H1 (cell line): ENCODE data around the gene NOC2L. TPM values are rescaled to one million over a fixed set of nuclear protein-coding genes. Genes with fewer than 3 reads are reported as not detected.

Experiments used
- CTCF ChIA-PET: fragments of 300-600 bp; sonication (Branson Sonifier 250); formaldehyde crosslinking; loops from one replicate; lab custom pipeline; 2021; ENCODE audit not compliant: partially characterized antibody; lab: Charles Lee
- POLR2A ChIA-PET: fragments of 300-600 bp; sonication (Branson Sonifier 250); formaldehyde crosslinking; loops from one replicate; lab custom pipeline; 2021; ENCODE audit warnings: inconsistent platforms; ENCODE audit not compliant: partially characterized antibody; lab: Charles Lee
- DNase-seq, 2 experiments: peaks; one replicate each; pipeline versions ENCODE4 v3.0.0 to v3.0.0-alpha.2; 2010 to 2022; ENCODE audit warnings: low spot score in 2 of 2, low read depth in 1 of 2, mixed read lengths in 1 of 2
- FAIRE-seq: peaks from 2 replicates; lab custom pipeline; 2011; peaks lifted over from hg19 to GRCh38; lab: Jason Lieb, UNC
- H2AFZ ChIP-seq: 2 replicates; pipeline ENCODE4 v1.8.1; 2012; ENCODE audit warnings: low read length, inconsistent platforms
- H2AK5ac ChIP-seq: 2 replicates; pipeline ENCODE4 v1.6.1; 2013; ENCODE audit warnings: low read depth, low read length
- H2BK120ac ChIP-seq: replicated peaks from 2 replicates; pipeline ENCODE3; 2013; ENCODE audit warnings: low read depth, low read length, inconsistent platforms
- H2BK12ac ChIP-seq: 2 replicates; pipeline ENCODE4 v1.6.1; 2013; ENCODE audit warnings: low read depth, low read length
- H2BK15ac ChIP-seq: 2 replicates; pipeline ENCODE4 v1.6.1; 2013; ENCODE audit warnings: low read length
- H2BK20ac ChIP-seq: 2 replicates; pipeline ENCODE4 v1.6.1; 2013; ENCODE audit warnings: low read length
- H2BK5ac ChIP-seq: 2 replicates; pipeline ENCODE4 v1.6.1; 2013; ENCODE audit warnings: low read depth, low read length
- H3K14ac ChIP-seq: 2 replicates; pipeline ENCODE4 v1.6.1; 2013; ENCODE audit warnings: inconsistent platforms; ENCODE audit not compliant: insufficient read length
- H3K18ac ChIP-seq: 2 replicates; pipeline ENCODE4 v1.6.1; 2013; ENCODE audit warnings: low read length; ENCODE audit errors: extremely low read depth
- H3K23ac ChIP-seq: 2 replicates; pipeline ENCODE4 v1.6.1; 2013; ENCODE audit warnings: inconsistent platforms; ENCODE audit not compliant: insufficient read length
- H3K23me2 ChIP-seq: 2 replicates; pipeline ENCODE4 v1.6.1; 2013; ENCODE audit warnings: low read depth, low read length
- H3K27ac ChIP-seq: 2 replicates; pipeline ENCODE4 v1.6.1; 2011; ENCODE audit warnings: low read depth, low read length, inconsistent platforms
- H3K27me3 ChIP-seq, 4 experiments: replicated peaks in 1 of 4; 1 replicate in 1 of 4; 2 replicates in 3 of 4; pipeline versions ENCODE4 v1.6.1 to v1.8.1; 2011 to 2013; ENCODE audit warnings: low read length in 3 of 4, mild to moderate bottlenecking in 3 of 4, inconsistent platforms in 2 of 4, mixed read lengths in 2 of 4, moderate library complexity in 1 of 4; ENCODE audit not compliant: control insufficient read depth in 3 of 4, insufficient read depth in 3 of 4; ENCODE audit errors: extremely low read depth in 1 of 4
- H3K36me3 ChIP-seq, 4 experiments: 2 replicates each; pipeline versions ENCODE4 v1.6.1 to v1.8.1; 2011 to 2013; ENCODE audit warnings: mild to moderate bottlenecking in 4 of 4, low read length in 3 of 4, moderate library complexity in 2 of 4, control low read depth in 1 of 4, inconsistent platforms in 1 of 4; ENCODE audit not compliant: insufficient read depth in 4 of 4, control insufficient read depth in 2 of 4
- H3K4ac ChIP-seq: replicated peaks from 2 replicates; pipeline ENCODE3; 2013; ENCODE audit warnings: low read length, low read depth, mixed read lengths, inconsistent platforms; ENCODE audit not compliant: insufficient read length
- H3K4me1 ChIP-seq, 4 experiments: replicated peaks in 1 of 4; 1 replicate in 1 of 4; 2 replicates in 3 of 4; pipeline versions ENCODE4 v1.6.1 to v1.8.1; 2011 to 2013; ENCODE audit warnings: low read length in 3 of 4, inconsistent platforms in 2 of 4, mixed read lengths in 1 of 4; ENCODE audit not compliant: insufficient read depth in 4 of 4, control insufficient read depth in 3 of 4
- H3K4me2 ChIP-seq, 2 experiments: 2 replicates each; pipeline versions ENCODE4 v1.6.1 to v1.8.1; 2011 to 2013; ENCODE audit warnings: low read depth in 2 of 2, low read length in 2 of 2, control low read depth in 1 of 2, inconsistent platforms in 1 of 2, mild to moderate bottlenecking in 1 of 2; ENCODE audit not compliant: insufficient read depth in 1 of 2
- H3K4me3 ChIP-seq, 4 experiments: fragments of 200-600, 300-600 bp in 1 of 4; sonication (generic), shearing (Covaris generic), sonication (Bioruptor Twin) in 1 of 4; 2 replicates each; pipeline versions ENCODE4 v1.5.1 to v1.8.1; 2011 to 2016; ENCODE audit warnings: low read length in 4 of 4, low read depth in 3 of 4, control low read depth in 2 of 4, inconsistent platforms in 2 of 4, mild to moderate bottlenecking in 2 of 4, mixed read lengths in 1 of 4, moderate library complexity in 1 of 4; ENCODE audit not compliant: insufficient read depth in 2 of 4; ENCODE audit errors: extremely low read depth in 1 of 4
- H3K56ac ChIP-seq: replicated peaks from 2 replicates; pipeline ENCODE3; 2013; ENCODE audit warnings: low read depth, mild to moderate bottlenecking, mixed read lengths, low read length, inconsistent platforms; ENCODE audit not compliant: insufficient read length
- H3K79me1 ChIP-seq: 2 replicates; pipeline ENCODE4 v1.6.1; 2013; ENCODE audit warnings: low read depth, low read length, control low read depth
- H3K79me2 ChIP-seq, 2 experiments: 2 replicates each; pipeline versions ENCODE4 v1.6.1 to v1.8.1; 2012 to 2013; ENCODE audit warnings: low read length in 2 of 2, mild to moderate bottlenecking in 2 of 2, inconsistent platforms in 1 of 2; ENCODE audit not compliant: insufficient read depth in 2 of 2, control insufficient read depth in 1 of 2
- H3K9ac ChIP-seq, 4 experiments: replicated peaks in 1 of 4; 1 replicate in 1 of 4; 2 replicates in 3 of 4; pipeline versions ENCODE4 v1.6.1 to v1.8.1; 2011 to 2013; ENCODE audit warnings: low read depth in 3 of 4, low read length in 3 of 4, control low read depth in 2 of 4, mild to moderate bottlenecking in 2 of 4, moderate library complexity in 2 of 4, inconsistent platforms in 1 of 4; ENCODE audit errors: extremely low read depth in 1 of 4
- H3K9me3 ChIP-seq, 2 experiments: 2 replicates each; pipeline versions ENCODE4 v1.6.1 to v1.8.1; 2012 to 2013; ENCODE audit warnings: mild to moderate bottlenecking in 2 of 2, moderate library complexity in 2 of 2, control low read depth in 1 of 2, inconsistent platforms in 1 of 2, low read depth in 1 of 2, low read length in 1 of 2, mixed read lengths in 1 of 2; ENCODE audit not compliant: insufficient read depth in 2 of 2
- H4K20me1 ChIP-seq, 2 experiments: replicated peaks in 1 of 2; 2 replicates each; pipeline versions ENCODE3 to v1.8.1; 2011 to 2013; ENCODE audit warnings: inconsistent platforms in 2 of 2, low read length in 2 of 2, mild to moderate bottlenecking in 1 of 2; ENCODE audit not compliant: insufficient read depth in 2 of 2, control insufficient read depth in 1 of 2
- H4K5ac ChIP-seq: 2 replicates; pipeline ENCODE4 v1.6.1; 2013; ENCODE audit warnings: low read length, low read depth, mixed read lengths, inconsistent platforms; ENCODE audit not compliant: insufficient read length
- H4K8ac ChIP-seq: 2 replicates; pipeline ENCODE4 v1.8.0; 2013; ENCODE audit warnings: mild to moderate bottlenecking, moderate library complexity, low read length, inconsistent platforms; ENCODE audit not compliant: insufficient read depth; ENCODE audit errors: extremely low read depth
- H4K91ac ChIP-seq: replicated peaks from 2 replicates; pipeline ENCODE3; 2013; ENCODE audit warnings: low read length, mixed read lengths, inconsistent platforms; ENCODE audit not compliant: insufficient read length
- CBX5 ChIP-seq: fragments of 300-800, 300-1000 bp; sonication (generic); IDR thresholded peaks from 2 replicates; pipeline ENCODE4 v1.7.1; 2016; ENCODE audit warnings: antibody characterized with exemption, low read length, low read depth
- CHD1 ChIP-seq: IDR thresholded peaks from 2 replicates; pipeline ENCODE4 v1.6.1; 2012; ENCODE audit warnings: low read depth, low read length, improper control_type of control experiment
- EZH2 ChIP-seq: fragments of 200-600 bp; sonication (generic); IDR thresholded peaks from 2 replicates; pipeline ENCODE4 v1.7.1; 2012; ENCODE audit warnings: low read depth, mild to moderate bottlenecking, moderate library complexity, low read length, inconsistent platforms; ENCODE audit not compliant: severe bottlenecking
- HDAC2 ChIP-seq, 2 experiments: fragments of 300-600 bp in 1 of 2; sonication (generic) in 1 of 2; IDR thresholded peaks; 2 replicates each; pipeline ENCODE4 v1.6.1; 2011 to 2012; ENCODE audit warnings: low read depth in 2 of 2, low read length in 2 of 2, mild to moderate bottlenecking in 2 of 2, moderate library complexity in 2 of 2, borderline replicate concordance in 1 of 2, inconsistent platforms in 1 of 2
- HDAC6 ChIP-seq: IDR thresholded peaks from one replicate; pipeline ENCODE4 v1.7.1; 2012; ENCODE audit warnings: low read depth, mild to moderate bottlenecking, inconsistent platforms, low read length, moderate library complexity
- NANOG ChIP-seq: IDR thresholded peaks from 2 replicates; pipeline ENCODE4 v1.6.1; 2011; ENCODE audit warnings: low read length, low read depth, mild to moderate bottlenecking, inconsistent platforms; ENCODE audit not compliant: insufficient read depth, poor library complexity, severe bottlenecking
- POU5F1 ChIP-seq: IDR thresholded peaks from 2 replicates; pipeline ENCODE4 v1.6.1; 2011; ENCODE audit warnings: low read depth, mild to moderate bottlenecking, low read length, moderate library complexity
- RNF2 ChIP-seq: fragments of 200-900, 300-1000 bp; sonication (generic); IDR thresholded peaks from 2 replicates; pipeline ENCODE4 v1.7.1; 2016; ENCODE audit warnings: borderline replicate concordance, low read depth, mild to moderate bottlenecking, antibody characterized with exemption, low read length; ENCODE audit not compliant: poor library complexity, severe bottlenecking; ENCODE audit errors: missing control alignments
- SIX5 ChIP-seq: IDR thresholded peaks from 2 replicates; pipeline ENCODE4 v1.6.1; 2011; ENCODE audit warnings: mild to moderate bottlenecking, low read depth, low read length
- TBP ChIP-seq: IDR thresholded peaks from 2 replicates; pipeline ENCODE4 v1.6.1; 2011; ENCODE audit warnings: low read depth, low read length, improper control_type of control experiment
- TCF12 ChIP-seq: IDR thresholded peaks from 2 replicates; pipeline ENCODE4 v1.6.1; 2011; ENCODE audit warnings: low read depth, mild to moderate bottlenecking, low read length
- YY1 ChIP-seq: IDR thresholded peaks from 2 replicates; pipeline ENCODE4 v1.6.1; 2011; ENCODE audit warnings: low read depth, mild to moderate bottlenecking, low read length
- WGBS, 2 experiments: shearing (Covaris generic) in 1 of 2; methylation state at CpG; one replicate each; pipeline versions ENCODE4 v1.1.6 to v1.1.7; 2013 to 2015; ENCODE audit warnings: low lambda C conversion rate in 2 of 2, mixed read lengths in 2 of 2, inconsistent platforms in 1 of 2, low coverage in 1 of 2, missing lambda C conversion rate in 1 of 2; ENCODE audit not compliant: insufficient replicate concordance in 2 of 2, insufficient coverage in 1 of 2, insufficient read length in 1 of 2; ENCODE audit errors: extremely low coverage in 1 of 2, missing lambda C conversion rate in 1 of 2; 5-methylcytosine and 5-hydroxymethylcytosine counted together
- polyA plus RNA-seq, 7 experiments: library from polyadenylated mRNA; depleted of rRNA in 3 of 7; stranded (reverse) in 5 of 7; unstranded in 2 of 7; fragments of >200 nt in 5 of 7; fragments of 200-250 nt in 2 of 7; gene quantifications; 1 replicate in 5 of 7; 2 replicates in 1 of 7; 4 replicates in 1 of 7; pipeline versions ENCODE4 v1.2.1 to v1.2.3, GENCODE V29; 2011 to 2013; ENCODE audit warnings: missing spikeins in 2 of 7, mixed read lengths in 2 of 7
- total RNA-seq: library from RNA; stranded (reverse); fragmentation: NEBNext Ultra II Directional; extraction: Animal tissue kit (Norgen Biotek cat#: 25700); gene quantifications from 2 replicates; pipeline ENCODE4 v1.2.1, GENCODE V29; 2021

Gene NOC2L
- total and polyA plus RNA-seq, 2 of the 8 experiments (the other 6 are each of a cell fraction or from before 2014, with no cell fraction given) = 74.7 to 130 TPM

- Histone ChIP-seq H4K91ac (no peak overlapping the region), H3K27ac (no peak overlapping the region), H4K8ac (peak overlapping the region; percentile 69; the same call in 1 of the 2 replicates), H3K79me1 (no peaks in the 10 kb centered on the region), H3K9me3 (no peaks in the 10 kb centered on the region; a peak in 1 of 4 replicates), H3K14ac (no peak overlapping the region), H2BK5ac (no peak overlapping the region), H2BK12ac (no peak overlapping the region), H4K5ac (no peak overlapping the region), H3K4me1 (peaks cover 0 to 13% (median 10%) of the 10 kb centered on the region in 4 experiments; a peak in 6 of 7 replicates), H2BK20ac (no peak overlapping the region), H3K18ac (no peak overlapping the region), H3K9ac (no peak overlapping the region), H3K56ac (no peak overlapping the region), H3K23me2 (no peaks in the 10 kb centered on the region), H3K4me3 (no peak overlapping the region), H2BK15ac (no peak overlapping the region), H3K79me2 (no peaks in the 10 kb centered on the region), H3K23ac (no peak overlapping the region), H3K4ac (no peak overlapping the region), H3K4me2 (no peak overlapping the region), H2AK5ac (no peak overlapping the region), H2AFZ (no peak overlapping the region), H2BK120ac (no peak overlapping the region), H3K36me3 (no peaks in the 10 kb centered on the region), H3K27me3 (peaks cover 24 to 94% (median 74%) of the 10 kb centered on the region in 4 experiments), H4K20me1 (peaks cover 9 to 17% of the 10 kb centered on the region in 2 experiments)
- POLR2A ChIA-PET = interaction anchor here (1.1 to 1.3 kb wide), 3 partner anchors 11 to 25 kb away, joined by 3 read pairs; no protein-coding TSS in a partner anchor
- FAIRE-seq (no peak), DNase-seq (no peak)
- 76% methylated on average over 7 of the region's 7 CpGs; no CpG with 5 or more reads in 1 of the 2 experiments for WGBS, 2 experiments
- no peak for TF ChIP-seq NANOG
- TF ChIP-seq SIX5 = no peak
- TF ChIP-seq HDAC2 (IDR thresholded peaks at IDR 0.05; ENCODE audit: borderline replicate concordance in 1 of 2, low read depth in 2 of 2, low read length in 2 of 2) = no peak
- TF ChIP-seq POU5F1 = no peak
- TF ChIP-seq CBX5 = no peak
- no peak for TF ChIP-seq TCF12
- no peak for TF ChIP-seq CHD1
- no peak for TF ChIP-seq YY1
- TF ChIP-seq RNF2 = no peak
- TF ChIP-seq TBP = no peak
- no peak for TF ChIP-seq HDAC6
- no peak for TF ChIP-seq EZH2
- CTCF ChIA-PET = interaction anchor here (1.1 to 2.5 kb wide), 4 partner anchors 12 to 67 kb away, joined by 4 to 14 read pairs (median 5); no protein-coding TSS in a partner anchor
Observed at GRCh38 chr1:917076-917459, 42.0 kb downstream of the NOC2L start.
